ENCODE results near the gene ZDHHC9.

- TF ChIP-seq POLR2AphosphoS5 (IDR thresholded peaks at IDR 0.05; ENCODE audit: borderline replicate concordance, low read depth, low read length): no peak
- no peak for TF ChIP-seq EZH2 (IDR thresholded peaks at IDR 0.05)
- TF ChIP-seq FOXP2 (optimal IDR thresholded peaks at IDR 0.05; ENCODE audit: control extremely low read depth, extremely low read length, insufficient read depth): no peak
Observed at GRCh38 chrX:129781134-129781672, 62.5 kb downstream of the ZDHHC9 start.
